GM12872 (cell line): Measurements from ENCODE around the gene AKR1A1.

Source experiments
- CTCF ChIP-seq: IDR thresholded peaks from 3 replicates; pipeline ENCODE4 v1.5.1; 2011; ENCODE audit warnings: low read depth, mild to moderate bottlenecking, low read length, moderate library complexity; ENCODE audit not compliant: insufficient read depth

The AKR1A1 gene

DNA sequence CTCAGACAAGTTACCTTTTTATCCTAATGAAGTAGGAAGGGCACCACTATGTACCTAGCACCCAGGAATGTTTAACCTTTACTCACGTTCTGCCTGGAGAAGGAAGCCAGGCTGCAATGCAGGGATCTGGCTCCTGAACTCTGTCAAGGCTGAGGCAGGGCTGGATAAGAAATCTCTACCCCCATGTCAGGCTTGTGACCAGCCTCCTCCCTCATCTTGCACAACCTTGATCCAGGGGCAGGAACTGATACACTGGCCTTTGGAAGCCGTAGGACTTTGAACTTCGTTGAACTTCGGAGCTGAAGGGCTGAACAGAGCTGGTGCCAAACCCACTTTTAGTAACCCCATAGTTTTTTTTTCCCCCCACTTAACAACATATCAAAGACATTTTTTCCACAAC lies 8.0 kb upstream of the AKR1A1 start:
- no peak for TF ChIP-seq CTCF

DNA sequence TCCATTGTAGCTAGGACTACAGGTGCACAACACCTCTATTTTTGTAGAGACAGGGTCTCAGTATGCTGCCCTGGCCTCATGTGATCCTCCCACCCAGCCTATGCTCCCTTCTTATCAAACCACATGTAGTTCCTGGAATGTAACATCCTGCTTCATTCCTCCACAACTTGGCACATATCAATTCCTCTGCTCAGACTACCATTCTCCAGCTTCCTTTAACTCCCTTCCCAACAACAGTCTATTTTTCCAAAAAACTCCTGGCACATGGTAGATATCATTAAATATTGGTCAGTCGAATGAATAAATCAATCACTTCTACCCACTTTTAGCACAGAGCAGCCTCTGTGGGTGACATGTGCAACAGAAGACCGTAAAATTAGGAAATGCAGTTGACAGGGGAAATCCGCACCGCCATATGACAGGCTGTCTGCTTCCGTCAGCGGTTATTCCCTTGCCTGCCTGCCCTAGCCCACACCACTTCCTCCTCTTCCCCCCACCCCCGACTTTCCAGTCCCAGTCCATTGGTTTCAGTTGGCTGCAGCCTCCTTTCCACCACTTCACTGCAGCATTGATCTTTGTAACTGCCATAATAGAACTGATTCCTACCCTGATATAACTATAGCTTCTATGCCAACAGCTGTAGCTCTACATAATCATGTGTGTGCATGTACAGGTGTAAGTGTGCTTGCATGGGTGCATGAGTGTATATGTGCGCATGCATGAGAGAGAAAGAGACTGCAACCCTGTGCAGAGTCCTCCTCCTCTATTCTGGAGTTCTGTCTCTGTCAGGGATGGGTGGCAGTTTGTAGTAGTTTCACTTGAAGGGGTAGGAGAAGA lies 6.8 kb upstream of the AKR1A1 start:
- TF ChIP-seq CTCF, result no peak

DNA sequence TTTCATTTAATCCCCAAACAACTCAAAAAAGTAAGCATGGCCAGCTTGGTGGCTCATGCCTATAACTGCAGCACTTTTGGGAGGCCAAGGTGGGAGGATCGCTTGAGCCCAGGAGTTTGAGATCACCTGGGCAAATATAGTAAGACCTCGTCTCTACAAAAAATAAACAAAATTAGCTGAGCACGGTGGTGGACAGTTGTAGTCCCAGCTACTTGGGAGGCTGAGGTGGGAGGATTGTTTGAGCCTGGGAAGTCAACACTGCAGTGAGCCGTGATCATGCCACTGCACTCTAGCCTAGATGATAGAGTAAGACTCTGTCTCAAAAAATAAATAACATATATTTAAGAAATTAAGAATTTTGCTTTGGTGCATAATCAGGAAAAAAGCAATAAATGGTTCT lies 6.1 kb upstream of the AKR1A1 start:
- TF ChIP-seq CTCF, result no peak

- no peak for TF ChIP-seq CTCF
Measured at GRCh38 chr1:45545019-45545493, 5.6 kb upstream of the AKR1A1 start.

DNA sequence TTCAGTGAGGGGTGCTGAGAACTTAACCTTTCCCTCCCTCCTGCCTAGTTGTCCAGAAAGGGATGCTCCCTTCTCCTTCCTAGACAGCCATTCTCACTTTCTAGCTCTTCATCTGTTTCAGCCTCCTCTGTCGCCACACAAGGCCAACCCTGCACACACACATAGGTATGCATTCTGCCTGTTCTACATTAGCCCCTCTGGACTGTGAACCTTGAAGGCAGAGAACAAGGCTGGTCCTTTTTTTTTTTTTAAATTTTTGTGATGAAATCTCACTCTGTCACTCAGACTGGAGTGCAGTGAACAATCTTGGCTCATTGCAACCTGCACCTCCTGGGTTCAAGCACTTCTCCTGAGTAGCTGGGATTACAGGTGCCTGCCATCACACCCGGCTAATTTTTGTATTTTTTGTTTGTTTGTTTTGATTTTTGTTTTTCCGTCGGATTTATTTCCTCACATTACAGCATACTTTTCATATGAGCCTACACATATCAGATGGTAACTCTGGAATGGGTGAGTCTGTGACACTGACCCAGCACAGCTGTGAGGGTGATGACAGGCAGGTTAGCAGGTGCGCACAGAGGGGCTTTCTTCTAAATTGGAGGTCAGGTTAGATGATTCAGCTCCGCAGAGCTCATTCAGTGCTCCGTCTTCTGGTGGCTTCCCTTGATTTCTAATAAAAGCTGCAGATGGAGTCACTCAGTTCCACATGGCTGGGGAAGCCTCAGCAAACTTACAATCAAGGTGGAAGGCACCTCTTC lies 4.9 kb upstream of the AKR1A1 start:
- TF ChIP-seq CTCF, result no peak

DNA sequence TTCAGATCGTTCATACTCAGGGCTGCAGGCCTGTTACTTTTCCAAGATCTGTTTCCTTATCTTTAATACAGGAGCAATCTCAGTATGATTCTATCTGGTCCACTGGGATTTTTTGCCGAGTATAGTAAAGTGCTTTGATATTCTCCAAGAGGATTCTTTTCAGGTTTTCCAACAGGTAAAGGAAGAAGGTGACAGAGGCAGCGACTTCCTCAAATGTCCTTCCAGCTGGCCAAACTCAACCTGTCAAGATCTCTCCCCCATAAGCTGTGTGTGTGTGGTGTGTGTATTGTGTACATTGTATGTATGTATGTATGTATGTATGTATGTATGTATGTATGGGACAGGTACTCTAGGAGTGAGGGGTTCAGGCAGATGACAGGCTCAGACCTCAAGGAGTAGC lies 1.1 kb downstream of the AKR1A1 start:
- no peak for TF ChIP-seq CTCF

DNA sequence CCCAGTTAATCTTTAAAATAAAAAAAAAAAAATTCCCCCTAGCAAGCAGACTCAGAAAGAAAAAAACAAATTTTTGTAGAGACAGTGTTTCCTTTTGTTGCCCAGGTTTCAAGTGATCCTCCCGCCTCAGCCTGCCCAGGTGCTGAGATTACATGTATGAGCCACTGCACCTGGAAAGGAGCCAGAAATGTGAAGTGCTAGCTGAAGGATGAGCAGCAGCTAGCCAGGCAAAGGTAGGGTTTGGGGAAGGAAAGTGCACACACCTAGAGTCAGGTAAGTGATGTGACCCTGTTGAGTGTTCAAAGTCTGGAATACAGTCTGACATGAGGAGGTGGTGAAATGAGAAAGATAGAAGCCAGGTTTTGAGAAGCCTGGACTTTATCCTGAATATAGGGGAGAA lies 1.7 kb downstream of the AKR1A1 start:
- no peak for TF ChIP-seq CTCF
